ENCODE results near the gene OR5H15.
A peak's percentile ranks its signal among the peaks of the same experiment; 100 is the strongest.
"Not testable (repeated sequence)": the region's sequence is repeated elsewhere in the genome, so short reads cannot be mapped to it uniquely, and the experiment has no call there.

OR5H15 gene

DNA sequence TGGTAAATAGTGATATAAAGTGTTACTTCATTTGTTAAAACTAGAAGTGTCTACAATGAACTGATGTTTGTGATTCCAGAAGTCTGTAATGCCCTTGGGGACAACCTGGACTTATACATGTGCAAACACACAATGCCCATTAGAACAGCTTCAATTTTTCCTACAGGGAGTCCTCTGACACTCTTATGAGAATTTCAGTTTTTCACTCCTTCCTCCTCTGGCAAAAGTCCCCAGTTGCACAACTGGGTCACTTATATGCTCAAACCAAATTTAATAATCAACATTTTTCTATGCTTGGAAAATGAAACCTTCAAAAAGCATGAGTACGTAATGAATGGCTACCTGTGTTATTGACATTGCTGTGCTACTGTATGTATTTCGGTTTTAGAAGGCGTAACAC, at the start of gene OR5H15:
Gene OR5H15, plus strand, starts transcription at position 301 of the 400 bp plus-strand sequence. CDS start 2,004 bp downstream, outside the sequence.
- DNase-seq, result no peak

DNA sequence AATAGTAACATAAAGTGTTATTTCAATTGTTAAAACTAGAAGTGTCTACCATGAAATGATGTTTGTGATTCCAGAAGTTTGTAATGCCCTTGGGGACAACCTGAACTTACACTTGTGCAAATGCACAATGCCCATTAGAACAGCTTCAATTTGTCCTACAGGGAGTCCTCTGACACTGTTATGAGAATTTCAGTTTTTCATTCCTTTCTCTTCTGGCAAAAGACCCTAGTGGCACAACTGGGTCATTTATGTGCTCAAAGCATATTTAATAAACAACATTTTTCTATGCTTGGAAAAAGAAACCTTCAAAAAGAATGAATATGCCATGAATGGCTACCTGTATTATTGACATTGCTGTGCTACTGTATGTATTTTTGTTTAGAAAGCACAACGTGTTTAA, 36.1 kb upstream of the OR5H15 start, which contains the start of gene OR5H1:
Gene OR5H1, plus strand, starts transcription at position 301 of the 400 bp plus-strand sequence. CDS start 1,977 bp downstream, outside the sequence.
- DNase-seq, result no peak

DNA sequence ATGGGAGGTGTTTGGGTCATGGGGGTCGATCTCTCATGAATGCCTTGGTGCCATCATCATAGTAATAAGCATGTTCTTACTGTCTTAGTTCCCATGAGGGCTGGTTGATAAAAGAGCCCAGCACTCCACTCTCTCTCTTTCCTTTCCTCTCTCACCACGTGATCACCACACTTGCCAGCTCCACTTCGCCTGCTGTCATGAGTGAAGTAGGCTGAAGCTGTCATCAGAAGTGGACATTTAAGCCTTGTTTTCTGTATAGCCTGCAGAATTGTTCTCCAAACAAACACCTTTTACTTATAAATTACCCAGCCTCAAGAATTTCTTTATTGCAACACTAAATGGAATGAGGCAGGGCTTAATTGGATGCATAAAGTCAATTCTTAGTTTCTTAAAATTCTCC, 29.9 kb upstream of the OR5H15 start:
- DNase-seq, result no peak

DNA sequence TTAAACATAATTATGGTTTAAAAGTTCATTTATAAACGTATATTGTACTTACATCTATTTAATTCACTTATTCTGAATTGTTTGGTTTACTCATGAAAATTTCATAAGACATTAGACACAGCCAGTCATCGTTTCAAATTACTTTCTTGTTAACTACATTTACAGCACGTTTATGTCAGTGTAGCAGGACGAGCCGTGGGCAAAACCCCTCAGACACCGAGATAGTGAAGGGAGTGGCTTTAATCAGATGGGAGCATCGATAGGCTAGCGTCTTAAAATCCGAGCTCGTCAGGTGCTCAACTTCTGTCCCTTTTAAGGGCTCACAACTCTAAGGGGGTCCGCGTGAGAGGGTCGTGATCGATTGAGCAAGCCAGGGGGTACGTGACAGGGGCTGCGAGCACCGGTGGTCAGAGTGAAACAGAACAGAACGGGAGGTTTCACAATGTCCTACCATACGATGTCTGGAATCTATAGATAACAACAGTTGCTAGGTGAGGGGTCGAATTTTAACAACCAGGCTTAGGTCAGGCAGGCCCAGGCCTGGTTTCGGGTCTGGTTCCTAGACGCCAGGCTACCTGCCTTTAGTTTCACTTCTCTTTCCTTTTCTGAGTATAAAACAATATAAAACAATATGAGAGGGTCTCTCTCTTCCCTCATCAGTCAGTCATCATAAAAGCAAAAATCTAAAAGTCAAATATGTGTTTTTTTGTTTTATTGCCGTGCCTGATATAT, 28.5 kb upstream of the OR5H15 start:
- DNase-seq, result not testable (repeated sequence)

DNA sequence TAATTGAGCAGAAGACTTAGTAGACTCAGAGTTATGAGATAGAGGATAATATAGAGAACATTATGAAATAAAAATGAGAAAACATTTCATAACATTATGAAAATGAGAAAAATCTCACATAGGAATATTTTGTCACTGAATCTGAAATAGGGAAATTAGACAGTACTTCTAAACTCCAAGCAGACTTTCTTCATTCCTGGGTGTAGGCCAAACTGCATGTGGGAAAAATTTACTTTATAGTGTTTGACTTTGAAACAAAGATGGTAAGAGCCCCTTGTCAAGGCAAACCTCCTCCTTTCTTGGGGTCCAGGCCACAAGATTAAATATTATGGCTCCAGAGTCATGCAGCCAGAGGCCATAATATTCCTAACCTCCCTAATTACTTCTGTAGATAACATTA, 26.0 kb upstream of the OR5H15 start:
- DNase-seq, result no peak

DNA sequence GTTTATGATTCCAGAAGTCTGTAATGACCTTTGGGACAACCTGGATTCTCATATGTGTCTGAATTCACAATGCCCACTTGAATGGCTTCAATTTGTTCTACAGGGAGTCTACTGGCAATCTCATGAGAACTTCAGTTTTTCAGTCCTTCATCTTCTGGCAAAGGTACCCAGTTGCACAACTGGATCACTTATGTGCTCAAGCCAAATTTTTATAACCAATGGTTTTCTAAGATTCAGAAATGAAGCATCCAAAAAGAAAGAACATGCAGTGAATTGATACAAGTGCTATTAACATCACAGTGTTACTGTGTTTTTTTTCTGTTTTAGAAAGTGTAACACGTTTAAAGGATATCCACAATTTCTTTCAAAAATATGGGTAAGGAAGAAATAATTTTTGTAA, 19.3 kb upstream of the OR5H15 start, which contains the start of gene OR5H14:
Gene OR5H14, plus strand, starts transcription at position 301 of the 400 bp plus-strand sequence. CDS start 1,907 bp downstream, outside the sequence.
- no peak for DNase-seq

DNA sequence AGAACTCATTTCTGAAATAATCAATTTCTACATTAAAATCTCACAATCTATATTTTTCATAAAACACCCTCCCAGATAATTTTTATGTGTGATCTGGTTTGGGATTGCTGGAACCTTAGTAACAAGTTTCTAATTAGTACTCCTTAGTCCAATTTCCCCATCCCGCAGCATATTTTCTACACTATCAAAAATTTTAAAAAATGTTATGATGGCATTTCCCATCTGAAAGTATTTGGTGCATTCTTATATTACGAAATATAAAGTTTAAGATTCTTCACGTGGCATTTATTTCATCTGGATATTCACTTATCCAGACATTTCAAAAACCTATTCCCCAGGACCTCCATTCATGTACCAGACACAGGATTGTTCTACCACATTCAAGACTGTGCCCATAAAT, 17.7 kb upstream of the OR5H15 start:
- DNase-seq, result no peak

DNA sequence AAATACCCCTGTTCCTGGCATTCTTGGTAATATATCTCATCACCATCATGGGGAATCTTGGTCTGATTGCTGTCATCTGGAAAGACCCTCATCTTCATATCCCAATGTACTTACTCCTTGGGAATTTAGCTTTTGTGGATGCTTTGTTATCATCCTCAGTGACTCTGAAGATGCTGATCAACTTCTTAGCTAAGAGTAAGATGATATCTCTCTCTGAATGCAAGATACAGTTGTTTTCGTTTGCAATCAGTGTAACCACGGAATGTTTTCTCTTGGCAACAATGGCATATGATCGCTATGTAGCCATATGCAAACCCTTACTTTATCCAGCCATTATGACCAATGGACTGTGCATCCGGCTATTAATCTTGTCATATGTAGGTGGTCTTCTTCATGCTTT, 17.0 kb upstream of the OR5H15 start:
- not testable (repeated sequence) for DNase-seq

DNA sequence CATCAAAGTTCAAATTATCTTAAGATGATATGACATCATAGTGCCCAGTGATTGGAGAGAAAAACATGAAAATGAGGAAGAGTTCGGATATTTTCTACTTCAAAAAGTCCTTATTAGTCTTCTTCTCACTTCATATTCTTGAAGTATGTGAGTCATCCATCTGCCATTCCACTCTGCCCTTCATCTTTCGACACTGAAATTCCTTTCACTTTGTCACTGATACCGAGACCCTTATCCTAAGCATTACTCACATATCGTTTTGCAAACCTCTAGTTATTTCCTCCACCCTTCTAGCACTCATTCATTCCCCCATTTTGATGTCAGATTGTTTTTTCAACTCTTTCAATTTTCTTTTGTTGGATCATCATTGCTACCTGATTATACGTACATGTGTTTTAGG, 15.3 kb upstream of the OR5H15 start:
- no peak for DNase-seq

DNA sequence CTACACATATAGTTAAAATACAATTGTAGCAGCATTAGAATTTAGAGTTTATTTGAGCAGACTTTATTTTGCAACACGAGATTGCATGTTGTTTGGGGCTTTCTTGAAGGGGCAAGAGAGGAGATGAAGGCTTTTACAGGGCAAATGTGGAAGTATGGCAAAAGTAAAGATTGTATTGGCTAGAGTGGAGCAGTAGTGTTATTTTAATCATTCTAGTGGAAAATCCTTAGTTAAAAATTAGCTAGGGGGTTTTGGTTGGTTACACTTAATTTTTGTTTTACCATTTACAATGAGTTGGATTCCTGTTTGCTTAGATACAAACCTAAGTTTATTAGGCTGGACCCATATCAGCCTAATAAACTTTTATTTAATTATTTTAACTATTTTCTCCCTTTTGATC, 4.6 kb downstream of the OR5H15 start:
- peak; percentile 28 for DNase-seq

DNA sequence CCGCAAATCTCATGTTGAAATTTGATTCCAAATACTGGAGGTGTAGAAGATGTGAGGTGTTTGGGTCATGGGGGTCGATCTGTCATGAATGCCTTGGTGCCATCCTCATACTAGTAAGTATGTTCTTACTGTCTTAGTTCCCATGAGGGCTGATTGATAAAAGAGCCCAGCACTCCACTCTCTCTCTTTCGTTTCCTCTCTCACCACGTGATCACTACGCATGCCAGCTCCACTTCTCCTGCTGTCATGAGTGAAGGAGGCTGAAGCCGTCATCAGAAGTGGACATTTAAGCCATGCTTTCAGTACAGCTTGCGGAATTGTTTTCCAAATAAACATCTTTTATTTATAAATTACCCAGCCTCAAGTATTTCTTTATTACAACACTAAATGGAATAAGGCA, 6.1 kb downstream of the OR5H15 start:
- DNase-seq, result no peak

DNA sequence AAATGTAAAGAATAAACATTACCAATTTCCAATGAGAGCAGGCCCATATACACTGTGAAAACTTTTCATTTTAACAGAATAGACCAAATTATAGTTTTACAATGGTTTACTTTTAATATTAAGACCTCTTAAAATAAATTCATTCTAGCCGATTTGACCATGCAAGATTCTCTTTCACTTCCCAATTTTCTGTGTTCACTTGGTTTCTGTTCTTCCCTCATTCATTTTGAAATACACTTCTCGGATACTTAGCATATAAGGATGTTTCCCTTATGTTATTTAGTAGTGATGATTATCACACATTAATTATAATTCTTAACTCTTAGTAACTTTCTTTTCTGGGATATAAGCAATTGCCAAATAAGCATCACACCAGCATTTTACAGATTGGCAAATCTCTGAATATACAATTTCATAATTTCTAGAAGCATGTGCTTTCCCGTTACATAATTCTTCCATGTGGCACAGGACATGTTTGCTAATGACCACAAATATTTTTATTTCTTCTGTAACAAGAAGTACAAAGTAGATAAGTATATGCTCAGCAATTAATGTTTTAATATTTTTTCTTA, 13.9 kb downstream of the OR5H15 start:
- no peak for DNase-seq

DNA sequence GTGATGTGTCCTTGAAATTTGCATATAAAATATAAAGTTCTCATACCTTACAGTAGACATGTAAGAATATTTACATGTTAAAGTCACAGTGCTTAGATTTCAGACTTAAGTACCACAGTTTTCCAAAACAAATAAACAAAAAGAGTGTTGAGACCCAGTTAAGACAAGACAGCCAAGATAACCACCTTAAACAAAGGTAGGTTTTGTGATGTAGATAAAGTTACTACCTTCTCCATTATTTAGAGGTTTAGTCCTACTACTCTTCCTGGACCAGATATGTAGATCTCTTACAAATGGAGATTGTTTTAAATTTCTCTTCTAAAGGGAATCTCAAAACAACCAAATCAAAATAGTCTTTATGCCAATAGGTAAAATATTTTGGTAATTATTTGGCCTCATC, 15.7 kb downstream of the OR5H15 start:
- no peak for DNase-seq

DNA sequence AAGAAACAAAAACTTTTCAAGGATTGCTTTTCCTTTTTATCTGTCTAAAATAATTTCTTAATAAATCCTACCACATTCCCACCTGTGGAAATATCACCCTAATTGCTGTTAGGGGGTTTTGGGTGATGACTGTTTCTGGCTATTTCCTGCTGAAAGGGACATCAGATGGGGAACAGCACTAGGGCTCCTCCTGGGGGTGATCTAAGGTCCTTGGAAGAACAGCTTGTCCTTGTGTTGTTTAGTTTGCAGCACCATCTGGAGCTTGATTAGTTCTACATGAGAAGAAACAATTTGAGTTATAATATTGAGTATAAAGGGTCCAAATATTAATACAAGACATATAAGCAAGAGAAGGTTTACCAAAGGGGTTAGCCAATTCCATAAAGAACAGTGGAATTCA, 18.7 kb downstream of the OR5H15 start:
- no peak for DNase-seq

DNA sequence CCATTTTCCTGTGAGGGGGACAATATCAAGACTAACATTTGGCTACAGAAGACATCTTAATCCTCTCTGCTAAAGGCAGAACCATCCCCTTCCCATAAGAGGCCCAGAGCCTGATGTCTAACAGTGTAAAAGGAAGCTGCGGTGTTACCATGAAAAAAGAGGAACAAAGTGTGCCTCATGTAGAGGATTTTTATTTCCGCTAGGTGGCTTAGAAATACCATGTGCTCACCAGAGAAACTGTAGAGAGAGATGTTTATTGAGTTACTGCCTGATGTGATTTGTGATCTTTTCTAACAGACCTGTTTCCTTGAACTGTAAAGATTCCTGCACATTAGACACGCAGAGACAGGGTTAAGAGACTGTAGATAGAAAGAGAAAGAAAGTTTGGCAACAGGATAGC, 22.0 kb downstream of the OR5H15 start:
- DNase-seq, result no peak

DNA sequence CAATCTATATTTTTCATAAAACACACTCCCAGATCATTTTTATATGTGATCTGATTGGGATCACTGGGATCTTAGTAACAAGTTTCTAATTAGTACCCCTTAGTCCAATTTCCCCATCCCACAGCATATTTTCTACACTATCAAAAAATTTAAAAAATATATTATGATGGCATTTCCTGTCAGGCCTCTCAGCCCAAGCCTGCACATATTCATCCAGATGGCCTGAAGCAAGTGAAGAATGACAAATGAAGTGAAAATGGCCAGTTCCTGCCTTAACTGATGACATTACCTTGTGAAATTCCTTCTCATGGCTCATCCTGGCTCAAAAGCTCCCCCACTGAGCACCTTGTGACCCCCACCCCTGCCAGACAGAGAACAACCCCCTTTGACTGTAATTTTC, 24.4 kb downstream of the OR5H15 start:
- DNase-seq, result not testable (repeated sequence)

DNA sequence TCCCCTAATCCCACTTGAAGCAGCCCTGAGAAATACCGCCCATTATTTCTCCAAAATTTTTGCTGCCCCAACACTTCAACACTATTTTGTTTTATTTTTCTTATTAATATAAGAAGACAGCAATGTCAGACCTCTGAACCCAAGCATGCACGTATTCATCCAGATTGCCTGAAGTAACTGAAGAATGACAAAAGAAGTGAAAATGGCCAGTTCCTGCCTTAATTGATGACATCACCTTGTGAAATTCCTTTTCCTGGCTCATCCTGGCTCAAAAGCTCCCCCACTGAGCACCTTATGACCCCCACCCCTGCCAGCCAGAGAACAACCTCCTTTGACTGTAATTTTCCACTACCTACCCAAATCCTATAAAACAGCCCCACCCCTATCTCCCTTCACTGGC, 29.8 kb downstream of the OR5H15 start:
- DNase-seq, result not testable (repeated sequence)

DNA sequence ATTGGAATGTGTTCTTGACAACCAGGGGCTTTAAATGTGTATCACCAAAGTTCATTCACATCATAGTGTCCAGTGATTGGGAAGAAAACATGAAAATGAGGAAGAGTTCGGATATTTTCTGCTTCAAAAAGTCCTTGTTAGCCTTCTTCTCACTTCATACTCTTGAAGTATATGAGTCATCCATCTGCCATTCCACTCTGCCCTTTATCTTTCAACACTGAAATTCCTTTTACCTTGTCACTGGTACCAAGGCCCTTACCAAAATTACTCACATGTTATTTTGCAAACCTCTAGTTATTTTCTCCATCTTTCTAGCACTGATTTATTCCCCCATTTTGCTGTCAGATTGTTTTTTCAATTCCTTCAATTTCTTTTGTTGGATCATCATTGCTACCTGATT, 32.5 kb downstream of the OR5H15 start:
- DNase-seq, result no peak

DNA sequence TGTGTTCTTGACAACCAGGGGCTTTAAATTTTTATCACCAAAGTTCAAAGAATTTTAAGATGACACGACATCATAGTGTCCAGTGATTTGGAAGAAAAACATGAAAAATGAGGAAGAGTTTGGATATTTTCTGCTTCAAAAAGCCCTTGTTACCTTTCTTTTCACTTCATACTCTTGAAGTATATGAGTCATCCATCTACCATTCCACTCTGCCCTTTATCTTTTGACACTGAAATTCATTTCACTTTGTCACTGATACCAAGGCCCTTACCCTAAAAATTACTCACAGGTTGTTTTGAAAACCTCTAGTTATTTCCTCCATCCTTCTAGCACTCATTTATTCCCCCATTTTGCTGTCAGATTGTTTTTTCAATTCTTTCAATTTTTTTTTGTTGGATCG, 42.7 kb downstream of the OR5H15 start:
- no peak for DNase-seq

DNA sequence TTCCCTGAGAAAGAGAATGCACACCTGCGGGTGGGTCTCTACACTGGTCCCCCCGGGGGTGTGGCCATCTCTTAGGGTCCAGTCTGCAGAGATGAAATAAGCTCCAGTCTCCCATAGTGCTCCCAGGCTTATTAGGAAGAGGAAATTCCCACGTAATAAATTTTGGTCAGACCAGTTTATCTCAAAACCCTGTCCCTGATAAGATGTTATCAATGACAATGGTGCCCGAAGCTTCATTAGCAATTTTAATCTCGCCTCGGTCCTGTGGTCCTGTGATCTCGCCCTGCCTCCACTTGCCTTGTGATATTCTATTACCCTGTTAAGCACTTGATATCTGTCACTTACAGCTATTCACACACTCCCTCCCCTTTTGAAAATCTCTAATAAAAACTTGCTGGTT, 46.8 kb downstream of the OR5H15 start:
- DNase-seq, result no peak

DNA sequence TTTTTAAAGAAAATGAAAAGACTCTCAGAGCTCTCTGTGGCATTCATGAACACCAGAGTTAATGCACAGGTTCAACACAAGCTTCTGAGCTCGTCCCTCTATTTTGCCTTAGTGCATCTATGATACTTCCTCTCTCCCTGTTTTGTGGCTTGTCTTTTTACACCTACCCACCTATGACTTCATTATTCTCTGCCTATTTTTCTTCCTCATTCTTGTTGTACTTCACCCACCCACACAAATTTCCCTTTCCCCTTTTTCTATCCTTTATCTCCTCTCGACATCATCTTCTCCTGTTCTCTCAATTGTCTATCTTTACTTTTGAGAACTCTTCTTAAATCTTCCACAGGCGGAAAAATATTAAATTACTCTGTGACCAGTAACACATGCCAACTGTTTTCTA, 48.6 kb downstream of the OR5H15 start:
- no peak for DNase-seq

Data from kidney glomerular epithelial cell (primary cell).